CD14-positive monocyte (primary cell): ENCODE results near the gene CDC25C. TPM values are rescaled to one million over a fixed set of nuclear protein-coding genes. Genes with fewer than 3 reads are reported as not detected.

Source experiments
- DNase-seq, 3 donors: peaks; one replicate each; pipeline ENCODE4 v3.0.0-alpha.2; 2011 to 2022
- H2AFZ ChIP-seq: 2 replicates; pipeline ENCODE4 v1.6.0; 2012; ENCODE audit warnings: mild to moderate bottlenecking, low read depth, low read length, inconsistent platforms; ENCODE audit not compliant: insufficient read depth, poor library complexity, severe bottlenecking
- H3K27ac ChIP-seq, 2 donors: 1 replicate in 1 of 2; 2 replicates in 1 of 2; pipeline ENCODE4 v1.5.1; 2012 to 2013; ENCODE audit warnings: low read length in 2 of 2, control low read depth in 1 of 2, inconsistent platforms in 1 of 2, low read depth in 1 of 2, mild to moderate bottlenecking in 1 of 2
- H3K27me3 ChIP-seq, 2 donors: one replicate each; pipeline versions ENCODE4 v1.6.0 to v1.6.1; 2011 to 2013; ENCODE audit warnings: low read length in 2 of 2; ENCODE audit not compliant: control insufficient read depth in 2 of 2, insufficient read depth in 2 of 2
- H3K36me3 ChIP-seq, 2 donors: replicated peaks in 1 of 2; 1 replicate in 1 of 2; 2 replicates in 1 of 2; pipeline versions ENCODE4 v1.5.1 to v1.6.1; 2012 to 2013; ENCODE audit warnings: low read length in 2 of 2, control low read depth in 1 of 2, inconsistent platforms in 1 of 2, mild to moderate bottlenecking in 1 of 2; ENCODE audit not compliant: insufficient read depth in 2 of 2, control insufficient read depth in 1 of 2
- H3K4me1 ChIP-seq, 2 donors: 1 replicate in 1 of 2; 2 replicates in 1 of 2; pipeline versions ENCODE4 v1.5.1 to v1.6.1; 2012 to 2013; ENCODE audit warnings: low read length in 2 of 2, control low read depth in 1 of 2, inconsistent platforms in 1 of 2, mild to moderate bottlenecking in 1 of 2, moderate library complexity in 1 of 2; ENCODE audit not compliant: insufficient read depth in 2 of 2, control insufficient read depth in 1 of 2
- H3K4me2 ChIP-seq: replicated peaks from 2 replicates; pipeline ENCODE3; 2012; ENCODE audit warnings: low read length, moderate library complexity, mild to moderate bottlenecking; ENCODE audit not compliant: poor library complexity, severe bottlenecking; ENCODE audit errors: extremely low read depth
- H3K4me3 ChIP-seq, 3 experiments: fragments of 200-600 bp in 1 of 3; sonication (generic) in 1 of 3; replicated peaks in 1 of 3; 1 replicate in 2 of 3; 2 replicates in 1 of 3; pipeline ENCODE4 v1.5.1; 2011 to 2013; ENCODE audit warnings: low read length in 3 of 3, mild to moderate bottlenecking in 3 of 3, control low read depth in 2 of 3, low read depth in 2 of 3, inconsistent platforms in 1 of 3, moderate library complexity in 1 of 3
- H3K79me2 ChIP-seq: 2 replicates; pipeline ENCODE4 v1.6.0; 2012; ENCODE audit warnings: mild to moderate bottlenecking, control low read depth, inconsistent platforms, low read length, moderate library complexity; ENCODE audit not compliant: insufficient read depth
- H3K9ac ChIP-seq: 2 replicates; pipeline ENCODE4 v1.6.0; 2017; ENCODE audit warnings: low read length, mild to moderate bottlenecking; ENCODE audit not compliant: insufficient read depth, poor library complexity, severe bottlenecking
- H3K9me3 ChIP-seq, 2 donors: replicated peaks in 1 of 2; 1 replicate in 1 of 2; 2 replicates in 1 of 2; pipeline versions ENCODE4 v1.5.1 to v1.6.1; 2012 to 2013; ENCODE audit warnings: low read length in 2 of 2, control low read depth in 1 of 2; ENCODE audit not compliant: control insufficient read depth in 1 of 2, insufficient read depth in 1 of 2
- H4K20me1 ChIP-seq: 2 replicates; pipeline ENCODE4 v1.6.0; 2012; ENCODE audit warnings: mild to moderate bottlenecking, low read length, control low read depth, moderate library complexity; ENCODE audit not compliant: insufficient read depth
- H3K27ac Mint-ChIP-seq, 7 donors: one replicate each; pipeline ENCODE4 v1.8.0; 2020; ENCODE audit warnings: mild to moderate bottlenecking in 7 of 7, mixed read lengths in 7 of 7, moderate library complexity in 6 of 7, inconsistent platforms in 2 of 7
- H3K27me3 Mint-ChIP-seq, 3 donors: one replicate each; pipeline ENCODE4 v1.8.0; 2021 to 2022; ENCODE audit warnings: low read depth in 3 of 3, mild to moderate bottlenecking in 3 of 3, mixed read lengths in 3 of 3, moderate library complexity in 3 of 3, inconsistent platforms in 1 of 3
- H3K36me3 Mint-ChIP-seq, 2 donors: one replicate each; pipeline ENCODE4 v1.8.0; 2020; ENCODE audit warnings: mixed read lengths in 2 of 2, inconsistent platforms in 1 of 2, mild to moderate bottlenecking in 1 of 2
- H3K4me1 Mint-ChIP-seq: one replicate; pipeline ENCODE4 v1.8.0; 2020; ENCODE audit warnings: mild to moderate bottlenecking, mixed read lengths
- H3K4me3 Mint-ChIP-seq, 2 donors: one replicate each; pipeline ENCODE4 v1.8.0; 2020; ENCODE audit warnings: mild to moderate bottlenecking in 2 of 2, mixed read lengths in 2 of 2, moderate library complexity in 1 of 2
- H3K9me3 Mint-ChIP-seq, 7 donors: one replicate each; pipeline ENCODE4 v1.8.0; 2020 to 2022; ENCODE audit warnings: mixed read lengths in 7 of 7, mild to moderate bottlenecking in 6 of 7, moderate library complexity in 6 of 7, inconsistent platforms in 2 of 7
- CTCF ChIP-seq: fragments of 200-600 bp; IDR thresholded peaks from one replicate; pipeline ENCODE4 v1.8.0; 2022; ENCODE audit warnings: antibody characterized with exemption, mild to moderate bottlenecking
- WGBS: methylation state at CpG from one replicate; pipeline ENCODE4 v1.1.5; 2013; ENCODE audit warnings: missing lambda C conversion rate; ENCODE audit not compliant: insufficient coverage; 5-methylcytosine and 5-hydroxymethylcytosine counted together
- intact Hi-C, 2 donors: fragments of 100-400 bp; cut with micrococcal nuclease; formaldehyde crosslinking; loops; one replicate each; pipeline versions ENCODE4 v1.15.0 to v1.15.1; 2023
- polyA plus RNA-seq, 3 donors: library from polyadenylated mRNA; depleted of rRNA in 1 of 3; unstranded in 2 of 3; stranded (reverse) in 1 of 3; fragments of 300-500 nt in 2 of 3; fragments of >200 nt in 1 of 3; fragmentation: Illumina TruSeq in 2 of 3; gene quantifications; 1 replicate in 2 of 3; 2 replicates in 1 of 3; pipeline ENCODE4 v1.2.3, GENCODE V29; 2012 to 2021

The CDC25C gene
- polyA plus RNA-seq, 3 donors = not detected

- peaks cover 21 to 25% of the 10 kb centered on the region in 2 donors for H3K4me1 ChIP-seq
- peak overlapping the region; percentile 55 to 99 (median 98) for H3K27ac Mint-ChIP-seq
- peak overlapping the region; percentile 78 to 98 (median 89) for H3K4me3 ChIP-seq
- H3K4me1 Mint-ChIP-seq = peaks cover 43% of the 10 kb centered on the region
- intact Hi-C loops = loop anchor here in 1 of 2 donors (5.0 kb wide), 1 partner anchor 188 kb away; the partner anchor contains the start of gene ETF1
- peaks cover 77% of the 10 kb centered on the region for H3K79me2 ChIP-seq
- peaks cover 4 to 11% (median 8%) of the 10 kb centered on the region in 7 donors for H3K9me3 Mint-ChIP-seq
- peak overlapping the region in 1 of 2 donors; percentile 98 for H3K27ac ChIP-seq
- peaks cover 44% of the 10 kb centered on the region for H4K20me1 ChIP-seq
- H3K9ac ChIP-seq = peak overlapping the region; percentile 99
- H3K27me3 ChIP-seq = no peaks in the 10 kb centered on the region
- peaks cover 0 to 6% of the 10 kb centered on the region in 2 donors for H3K9me3 ChIP-seq
- peak overlapping the region; percentile 85 for H3K4me2 ChIP-seq
- peaks cover 7 to 23% of the 10 kb centered on the region in 2 donors for H3K36me3 Mint-ChIP-seq
- no peak overlapping the region for H2AFZ ChIP-seq
- peaks cover under 1 to 2% of the 10 kb centered on the region in 2 donors for H3K36me3 ChIP-seq
- TF ChIP-seq CTCF = no peak
- no peak for DNase-seq
- no peaks in the 10 kb centered on the region for H3K27me3 Mint-ChIP-seq
- H3K4me3 Mint-ChIP-seq = peak overlapping the region; percentile 98
- WGBS = 31% methylated on average over 3 of the region's 5 CpGs
Measured at GRCh38 chr5:138354387-138354786, 22.8 kb upstream of the CDC25C start.

GRCh38 chr5:138353560-138354080 is 22.0 kb upstream of the CDC25C start:
- Histone ChIP-seq H3K4me1 (peaks cover 21 to 25% of the 10 kb centered on the region in 2 donors), H3K4me3 (peak overlapping the region; percentile 78 to 98 (median 89)), H4K20me1 (peaks cover 44% of the 10 kb centered on the region), H3K36me3 (peaks cover 8 to 9% of the 10 kb centered on the region in 2 donors), H3K27me3 (no peaks in the 10 kb centered on the region), H3K79me2 (peaks cover 71% of the 10 kb centered on the region), H2AFZ (peak overlapping the region; percentile 77), H3K9me3 (peaks cover 0 to 6% of the 10 kb centered on the region in 2 donors), H3K9ac (peak overlapping the region; percentile 99), H3K27ac (peak overlapping the region; percentile 98 to 100), H3K4me2 (peak overlapping the region; percentile 85)
- H3K4me1 Mint-ChIP-seq = peaks cover 43% of the 10 kb centered on the region
- 0% methylated on average over 5 of the region's 11 CpGs for WGBS
- no peak for TF ChIP-seq CTCF
- H3K27me3 Mint-ChIP-seq = no peaks in the 10 kb centered on the region
- DNase-seq = peak in 2 of 3 donors; percentile 11 to 24
- H3K27ac Mint-ChIP-seq = peak overlapping the region; percentile 97 to 99 (median 98)
- peak overlapping the region; percentile 98 for H3K4me3 Mint-ChIP-seq
- intact Hi-C loops = loop anchor here (2.0 to 5.0 kb wide), 3 partner anchors 15 to 189 kb away; partner anchors contain the start of gene ETF1 (in 1 of the 2)
- peaks cover 4 to 10% (median 8%) of the 10 kb centered on the region in 7 donors for H3K9me3 Mint-ChIP-seq
- peaks cover 9 to 27% of the 10 kb centered on the region in 2 donors for H3K36me3 Mint-ChIP-seq
